BLaER1 treated with 17β-estradiol and CSF1 and Interleukin-3, amounts not matched to agents 10 nM and 100 nM (cell line): Measurements from ENCODE around the gene TMEM184A.
A peak's percentile ranks its signal among the peaks of the same experiment; 100 is the strongest.

Source experiments
- H3K27ac ChIP-seq, 11 experiments: shearing (Covaris generic); formaldehyde crosslinking; 2 replicates each; pipeline ENCODE4 v1.8.1; 2022
- H3K27me3 ChIP-seq, 11 experiments: shearing (Covaris generic); formaldehyde crosslinking; 2 replicates each; pipeline ENCODE4 v1.8.1; 2022
- H3K36me3 ChIP-seq, 11 experiments: shearing (Covaris generic); formaldehyde crosslinking; 2 replicates each; pipeline ENCODE4 v1.8.1; 2022
- H3K4me1 ChIP-seq, 10 experiments: shearing (Covaris generic); formaldehyde crosslinking; 2 replicates each; pipeline ENCODE4 v1.8.1; 2022
- H3K4me2 ChIP-seq, 11 experiments: shearing (Covaris generic); formaldehyde crosslinking; 2 replicates each; pipeline ENCODE4 v1.8.1; 2022
- H3K4me3 ChIP-seq, 10 experiments: shearing (Covaris generic); formaldehyde crosslinking; 2 replicates each; pipeline ENCODE4 v1.8.1; 2022
- H3K9ac ChIP-seq, 11 experiments: shearing (Covaris generic); formaldehyde crosslinking; 2 replicates each; pipeline ENCODE4 v1.8.1; 2022
- H3K9me3 ChIP-seq, 11 experiments: shearing (Covaris generic); formaldehyde crosslinking; replicated peaks in 1 of 11; 2 replicates each; pipeline ENCODE4 v1.8.1; 2022
- H4K20me1 ChIP-seq, 11 experiments: shearing (Covaris generic); formaldehyde crosslinking; 2 replicates each; pipeline ENCODE4 v1.8.1; 2022
- Cebpa-rat ChIP-seq, 11 experiments: shearing (Covaris generic); IDR thresholded peaks; 2 replicates each; pipeline ENCODE4 v1.8.1; 2022

TMEM184A gene

GRCh38 chr7:1539181-1539881 lies 16.7 kb downstream of the TMEM184A start:
- Histone ChIP-seq H3K36me3 (peaks cover 67 to 94% (median 87%) of the 10 kb centered on the region in 11 experiments), H3K27me3 (no peaks in the 10 kb centered on the region), H3K4me3 (no peak overlapping the region), H3K27ac (no peak overlapping the region), H3K4me2 (peak overlapping the region in 3 of 11 experiments; percentile 3 to 10 (median 6); a peak in 3 of 22 replicates), H4K20me1 (peaks cover 88 to 99% (median 99%) of the 10 kb centered on the region in 11 experiments), H3K4me1 (peaks cover 35 to 96% (median 84%) of the 10 kb centered on the region in 10 experiments), H3K9me3 (no peaks in the 10 kb centered on the region), H3K9ac (no peak overlapping the region)
- TF ChIP-seq Cebpa-rat (IDR thresholded peaks at IDR 0.05): no peak

GRCh38 chr7:1538544-1539180 lies 17.3 kb downstream of the TMEM184A start:
- H3K9ac ChIP-seq: no peak overlapping the region
- TF ChIP-seq Cebpa-rat (IDR thresholded peaks at IDR 0.05): no peak

DNA sequence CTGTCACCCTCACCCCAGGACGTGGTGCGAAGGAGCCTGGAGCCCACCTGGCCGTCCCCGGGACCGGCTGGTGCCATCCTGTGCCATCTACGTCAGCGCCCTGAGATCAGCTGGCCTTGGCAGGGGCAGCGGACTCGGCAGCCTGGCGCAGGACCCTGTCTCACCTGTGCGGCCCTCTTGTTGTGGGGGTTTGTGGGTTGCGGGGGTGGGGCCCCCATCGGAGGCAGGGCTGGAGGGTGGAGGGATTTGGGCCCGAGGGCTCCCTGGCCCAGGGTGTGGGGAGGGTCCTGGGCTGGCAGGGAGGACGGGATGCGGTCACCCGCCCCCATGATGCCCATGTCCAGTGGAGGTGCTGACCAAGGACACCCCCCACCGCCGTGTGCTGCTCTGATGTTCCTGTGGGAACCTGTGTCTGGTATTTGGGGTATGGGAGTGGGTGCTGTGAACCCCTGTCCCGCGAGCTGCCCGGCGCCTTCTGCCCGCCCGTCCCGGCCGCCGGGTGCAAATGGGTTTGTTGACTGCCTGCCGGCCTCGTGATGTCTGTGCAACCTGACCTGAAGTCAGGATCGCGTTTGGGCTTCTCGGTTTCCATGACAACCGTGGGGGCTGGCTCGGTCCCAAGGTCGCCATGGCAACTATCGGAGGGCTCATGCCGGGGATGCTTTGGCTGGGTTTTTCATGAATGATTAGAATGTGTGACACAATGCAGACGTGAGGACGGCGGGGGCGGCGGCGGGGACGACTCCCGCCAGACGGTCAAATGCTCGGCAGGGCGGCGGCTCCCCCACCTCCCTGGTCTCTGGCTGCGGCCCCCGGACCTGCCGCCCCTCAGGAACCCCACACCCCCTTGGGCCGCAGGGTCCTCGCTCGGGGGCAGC lies 18.2 kb downstream of the TMEM184A start:
- Histone ChIP-seq H3K9ac (peak overlapping the region in 5 of 11 experiments; percentile 6 to 35 (median 29); a peak in 3 of 22 replicates), H3K4me1 (peaks cover 45 to 96% (median 84%) of the 10 kb centered on the region in 10 experiments), H3K36me3 (peaks cover 65 to 86% (median 79%) of the 10 kb centered on the region in 11 experiments), H4K20me1 (peaks cover 97 to 99% (median 99%) of the 10 kb centered on the region in 11 experiments), H3K4me2 (peak overlapping the region in 6 of 11 experiments; percentile 5 to 98 (median 31); a peak in 8 of 22 replicates), H3K27ac (0 out of 22 replicates have a peak overlapping the region, but pooled peaks of 1 of the 11 experiments have one; percentile 22), H3K27me3 (no peaks in the 10 kb centered on the region), H3K4me3 (no peak overlapping the region), H3K9me3 (no peaks in the 10 kb centered on the region)
- no peak for TF ChIP-seq Cebpa-rat (IDR thresholded peaks at IDR 0.05)

More at GRCh38 chr7:1538544-1539180, 17.3 kb downstream of the TMEM184A start:
- no peaks in the 10 kb centered on the region for H3K27me3 ChIP-seq
- no peak overlapping the region for H3K4me3 ChIP-seq
- no peak overlapping the region; a peak in 2 of 22 replicates for H3K4me2 ChIP-seq
- no peak overlapping the region for H3K27ac ChIP-seq
- H3K9me3 ChIP-seq: no peaks in the 10 kb centered on the region
- H3K4me1 ChIP-seq: peaks cover 37 to 96% (median 84%) of the 10 kb centered on the region in 10 experiments
- H3K36me3 ChIP-seq: peaks cover 68 to 94% (median 84%) of the 10 kb centered on the region in 11 experiments
- H4K20me1 ChIP-seq: peaks cover 95 to 99% (median 99%) of the 10 kb centered on the region in 11 experiments

DNA sequence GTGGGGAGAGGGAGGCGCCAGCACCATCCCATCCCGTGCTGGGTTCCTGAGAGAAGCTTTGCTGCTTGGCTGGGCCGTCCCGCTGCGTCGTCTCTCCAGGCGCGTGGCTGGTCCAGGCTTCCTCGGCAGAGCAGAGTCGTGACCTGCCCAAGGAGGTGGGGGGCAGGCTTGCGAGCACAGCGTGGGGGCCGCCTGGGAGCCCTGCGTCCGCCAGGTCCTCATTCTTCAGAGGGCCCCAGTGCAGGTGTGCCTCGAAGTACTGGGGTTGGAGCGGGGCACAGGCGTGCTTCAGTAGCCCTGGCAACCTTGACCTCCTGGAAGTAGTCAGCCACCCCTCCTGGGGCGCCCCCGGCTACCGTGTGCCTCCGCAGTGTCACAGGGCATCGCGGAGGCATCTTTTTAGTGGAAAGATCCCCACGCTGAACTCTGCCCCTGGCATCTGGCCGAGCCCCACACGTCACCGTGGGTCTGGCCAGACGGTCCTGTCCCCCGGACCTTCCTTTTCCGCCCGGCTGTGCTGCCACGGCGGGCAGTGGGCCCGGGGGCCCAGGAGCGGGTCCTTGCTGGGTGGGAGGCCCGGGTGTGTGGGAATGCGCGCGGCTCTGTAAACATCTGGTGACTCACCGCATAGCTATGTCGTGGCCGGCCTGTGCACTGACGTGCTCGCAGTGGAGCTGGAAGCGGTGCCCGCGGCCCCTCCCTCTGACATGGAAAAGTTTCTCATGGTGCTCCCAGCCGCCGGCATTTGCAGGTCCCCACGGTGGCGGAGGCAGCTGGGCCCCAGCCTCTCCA lies 19.1 kb downstream of the TMEM184A start:
- H3K36me3 ChIP-seq: peaks cover 58 to 78% (median 70%) of the 10 kb centered on the region in 11 experiments
- H3K27me3 ChIP-seq: no peaks in the 10 kb centered on the region
- no peak for TF ChIP-seq Cebpa-rat (IDR thresholded peaks at IDR 0.05)
- H3K4me3 ChIP-seq: no peak overlapping the region
- peaks cover 45 to 96% (median 83%) of the 10 kb centered on the region in 10 experiments for H3K4me1 ChIP-seq
- H3K27ac ChIP-seq: peak overlapping the region in 4 of 11 experiments; percentile 0 to 22 (median 12); a peak in 2 of 22 replicates
- H3K4me2 ChIP-seq: peak overlapping the region in 8 of 11 experiments; percentile 1 to 98 (median 18); a peak in 8 of 22 replicates
- H4K20me1 ChIP-seq: peaks cover 94 to 99% (median 99%) of the 10 kb centered on the region in 11 experiments
- H3K9me3 ChIP-seq: no peaks in the 10 kb centered on the region
- peak overlapping the region in 8 of 11 experiments; percentile 6 to 38 (median 30); a peak in 9 of 22 replicates for H3K9ac ChIP-seq

GRCh38 chr7:1536455-1536742 lies 19.6 kb downstream of the TMEM184A start:
- Histone ChIP-seq H3K27me3 (no peaks in the 10 kb centered on the region), H3K36me3 (peaks cover 53 to 73% (median 68%) of the 10 kb centered on the region in 11 experiments), H3K27ac (no peak overlapping the region), H3K4me3 (no peak overlapping the region), H4K20me1 (peaks cover 95 to 99% (median 99%) of the 10 kb centered on the region in 11 experiments), H3K9ac (peak overlapping the region in 5 of 11 experiments; percentile 6 to 38 (median 29); a peak in 4 of 22 replicates), H3K4me1 (peaks cover 45 to 96% (median 82%) of the 10 kb centered on the region in 10 experiments), H3K4me2 (peak overlapping the region in 7 of 11 experiments; percentile 1 to 98 (median 26); a peak in 4 of 22 replicates), H3K9me3 (no peaks in the 10 kb centered on the region)
- TF ChIP-seq Cebpa-rat (IDR thresholded peaks at IDR 0.05): no peak

GRCh38 chr7:1535701-1536454 lies 20.1 kb downstream of the TMEM184A start:
- Histone ChIP-seq H3K9me3 (no peaks in the 10 kb centered on the region), H4K20me1 (peaks cover 92 to 99% (median 96%) of the 10 kb centered on the region in 11 experiments), H3K9ac (peak overlapping the region in 4 of 11 experiments; percentile 2 to 44 (median 24); a peak in 2 of 22 replicates), H3K4me1 (peaks cover 45 to 92% (median 76%) of the 10 kb centered on the region in 10 experiments), H3K27me3 (no peaks in the 10 kb centered on the region), H3K27ac (peak overlapping the region in 2 of 11 experiments; percentile 26 to 82; a peak in 1 of 22 replicates), H3K4me3 (no peak overlapping the region), H3K36me3 (peaks cover 47 to 67% (median 63%) of the 10 kb centered on the region in 11 experiments), H3K4me2 (peak overlapping the region; percentile 9 to 98 (median 54); a peak in 20 of 22 replicates)
- TF ChIP-seq Cebpa-rat (IDR thresholded peaks at IDR 0.05): no peak

DNA sequence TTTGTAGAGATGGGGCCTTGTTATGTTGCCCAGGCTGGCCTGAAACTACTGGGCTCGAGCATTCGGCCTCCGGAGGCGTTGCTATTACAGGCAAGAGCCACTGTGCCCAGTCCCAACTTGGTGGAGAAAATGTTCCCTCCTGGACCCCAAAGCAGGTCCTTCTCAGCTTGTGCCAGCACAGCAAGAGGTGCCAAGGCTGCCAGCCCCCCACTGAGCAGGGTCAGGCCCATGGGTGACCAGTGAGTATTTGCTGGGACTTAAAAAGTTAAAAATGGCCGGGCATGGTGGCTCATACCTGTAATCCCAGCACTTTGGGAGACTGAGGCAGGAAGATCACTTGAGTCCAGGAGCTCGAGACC lies 20.9 kb downstream of the TMEM184A start:
- H3K4me2 ChIP-seq: peak overlapping the region in 10 of 11 experiments; percentile 21 to 100 (median 70); a peak in 16 of 22 replicates
- peaks cover 41 to 62% (median 56%) of the 10 kb centered on the region in 11 experiments for H3K36me3 ChIP-seq
- peak overlapping the region in 4 of 11 experiments; percentile 14 to 87 (median 30); a peak in 5 of 22 replicates for H3K9ac ChIP-seq
- H3K4me3 ChIP-seq: no peak overlapping the region
- H4K20me1 ChIP-seq: peaks cover 86 to 92% (median 90%) of the 10 kb centered on the region in 11 experiments
- peak overlapping the region in 2 of 11 experiments; percentile 26 to 82; a peak in 2 of 22 replicates for H3K27ac ChIP-seq
- no peaks in the 10 kb centered on the region for H3K9me3 ChIP-seq
- H3K27me3 ChIP-seq: no peaks in the 10 kb centered on the region
- peaks cover 46 to 89% (median 75%) of the 10 kb centered on the region in 10 experiments for H3K4me1 ChIP-seq
- no peak for TF ChIP-seq Cebpa-rat (IDR thresholded peaks at IDR 0.05)
